ENCODE data around the gene TEPSIN.

DNA sequence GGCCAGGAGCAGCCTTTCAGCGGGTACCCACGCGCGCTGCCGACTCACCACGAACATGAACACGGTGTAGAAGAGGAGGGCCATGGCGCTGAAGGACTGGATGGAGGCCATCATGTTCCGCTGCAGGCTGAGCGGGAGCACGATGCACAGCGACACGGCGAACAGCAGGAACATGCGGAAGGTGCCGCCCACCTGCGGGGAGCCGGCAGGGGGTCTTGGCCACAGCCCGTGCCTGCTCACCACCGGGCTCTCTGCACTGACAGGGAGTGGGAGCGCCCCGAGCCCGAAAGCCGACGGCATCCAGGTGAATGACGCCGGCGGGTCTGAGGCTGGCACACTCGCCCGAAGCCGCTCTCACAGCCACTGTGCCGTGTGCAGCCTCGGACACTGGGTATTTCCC lies 43.3 kb upstream of the TEPSIN start:
- TF ChIP-seq CTCF (IDR thresholded peaks at IDR 0.05) (no peak), POLR2A (IDR thresholded peaks at IDR 0.05) (no peak)
